Vagina (tissue), 2 donors: ENCODE data around the gene TMA7.

Experiments used
- CTCF ChIP-seq, 3 experiments: fragments of 450-650 bp in 2 of 3; fragments of 200-600 bp in 1 of 3; sonication (generic) in 1 of 3; IDR thresholded peaks; one replicate each; pipeline ENCODE4 v1.5.1; 2017 to 2019; ENCODE audit warnings: antibody characterized with exemption in 3 of 3, mild to moderate bottlenecking in 2 of 3, moderate library complexity in 2 of 3
- POLR2AphosphoS5 ChIP-seq, 2 donors: sonication (generic); formaldehyde crosslinking; IDR thresholded peaks; one replicate each; pipeline ENCODE4 v1.9.0; 2017; ENCODE audit warnings: antibody characterized with exemption in 2 of 2, mild to moderate bottlenecking in 2 of 2, low read depth in 1 of 2; ENCODE audit not compliant: insufficient read depth in 1 of 2

- no peak for TF ChIP-seq CTCF (IDR thresholded peaks at IDR 0.05)
- TF ChIP-seq POLR2AphosphoS5 (IDR thresholded peaks at IDR 0.05; ENCODE audit: insufficient read depth in 1 of 2, low read depth in 1 of 2): no peak
These were observed 37.1 kb upstream of the TMA7 start for GRCh38 chr3:48402907-48403306.
